Astrocyte (in vitro differentiated cells and primary cell): Measurements from ENCODE around the gene CCND2. TPM values are rescaled to one million over a fixed set of nuclear protein-coding genes. Genes with fewer than 3 reads are reported as not detected.

Source experiments
- DNase-seq: peaks from one replicate; pipeline ENCODE4 v3.0.0-alpha.2; 2010; ENCODE audit warnings: low read depth
- FAIRE-seq: peaks from 2 replicates; lab custom pipeline; 2011; peaks lifted over from hg19 to GRCh38; lab: Jason Lieb, UNC
- H2AFZ ChIP-seq: 2 replicates; pipeline ENCODE4 v1.6.0; 2012; ENCODE audit warnings: low read depth, low read length, inconsistent platforms
- H3K27ac ChIP-seq: 2 replicates; pipeline ENCODE4 v1.5.1; 2011; ENCODE audit warnings: low read depth, low read length, inconsistent platforms
- H3K27me3 ChIP-seq: 2 replicates; pipeline ENCODE4 v1.6.0; 2011; ENCODE audit warnings: low read length, inconsistent platforms; ENCODE audit not compliant: insufficient read depth
- H3K36me3 ChIP-seq: 2 replicates; pipeline ENCODE4 v1.5.1; 2011; ENCODE audit warnings: low read length, inconsistent platforms; ENCODE audit not compliant: insufficient read depth
- H3K4me1 ChIP-seq: 2 replicates; pipeline ENCODE4 v1.5.1; 2011; ENCODE audit warnings: low read length, inconsistent platforms; ENCODE audit not compliant: insufficient read depth
- H3K4me2 ChIP-seq: 2 replicates; pipeline ENCODE4 v1.6.0; 2012; ENCODE audit warnings: low read length, inconsistent platforms
- H3K4me3 ChIP-seq: 2 replicates; pipeline ENCODE4 v1.5.1; 2011; ENCODE audit warnings: low read depth, mild to moderate bottlenecking, low read length, inconsistent platforms; ENCODE audit not compliant: insufficient read depth
- H3K79me2 ChIP-seq: 2 replicates; pipeline ENCODE4 v1.6.0; 2012; ENCODE audit warnings: mild to moderate bottlenecking, low read length, inconsistent platforms; ENCODE audit not compliant: insufficient read depth
- H3K9ac ChIP-seq: 2 replicates; pipeline ENCODE4 v1.6.0; 2012; ENCODE audit warnings: mild to moderate bottlenecking, low read length, inconsistent platforms
- H3K9me3 ChIP-seq: 2 replicates; pipeline ENCODE4 v1.5.1; 2012; ENCODE audit warnings: low read depth, mild to moderate bottlenecking, low read length, inconsistent platforms; ENCODE audit not compliant: insufficient read depth
- H4K20me1 ChIP-seq: 2 replicates; pipeline ENCODE4 v1.6.0; 2012; ENCODE audit warnings: low read length, inconsistent platforms; ENCODE audit not compliant: insufficient read depth
- H3K27ac Mint-ChIP-seq: one replicate; pipeline ENCODE4 v1.8.0; 2021; ENCODE audit warnings: mild to moderate bottlenecking, mixed read lengths; ENCODE audit not compliant: unreplicated experiment
- H3K27me3 Mint-ChIP-seq: one replicate; pipeline ENCODE4 v1.8.0; 2021; ENCODE audit warnings: low read depth, mixed read lengths; ENCODE audit not compliant: unreplicated experiment
- H3K36me3 Mint-ChIP-seq: one replicate; pipeline ENCODE4 v1.8.0; 2021; ENCODE audit warnings: low read depth, mixed read lengths; ENCODE audit not compliant: unreplicated experiment
- H3K4me1 Mint-ChIP-seq: one replicate; pipeline ENCODE4 v1.8.0; 2021; ENCODE audit warnings: low read depth, mixed read lengths; ENCODE audit not compliant: unreplicated experiment
- H3K4me3 Mint-ChIP-seq: one replicate; pipeline ENCODE4 v1.8.0; 2021; ENCODE audit warnings: mild to moderate bottlenecking, moderate library complexity, mixed read lengths; ENCODE audit not compliant: unreplicated experiment
- H3K9me3 Mint-ChIP-seq: one replicate; pipeline ENCODE4 v1.8.0; 2021; ENCODE audit warnings: mild to moderate bottlenecking, mixed read lengths; ENCODE audit not compliant: unreplicated experiment
- EZH2 ChIP-seq: IDR thresholded peaks from 2 replicates; pipeline ENCODE4 v1.6.1; 2012; ENCODE audit warnings: mild to moderate bottlenecking, low read length, inconsistent platforms; ENCODE audit not compliant: insufficient read depth
- total RNA-seq: library from RNA; stranded (reverse); gene quantifications from 2 replicates; pipeline ENCODE4 v1.2.1, GENCODE V29; 2021
- TF ChIP-seq, protein P1 (sequence below): IDR thresholded peaks from 2 replicates; pipeline ENCODE4 v1.5.1; 2011; ENCODE audit warnings: low read depth, mild to moderate bottlenecking, inconsistent platforms, low read length, moderate library complexity; ENCODE audit not compliant: insufficient read depth

Gene CCND2
- total RNA-seq, 1 donor from 2014 or later, result 726 TPM

DNA sequence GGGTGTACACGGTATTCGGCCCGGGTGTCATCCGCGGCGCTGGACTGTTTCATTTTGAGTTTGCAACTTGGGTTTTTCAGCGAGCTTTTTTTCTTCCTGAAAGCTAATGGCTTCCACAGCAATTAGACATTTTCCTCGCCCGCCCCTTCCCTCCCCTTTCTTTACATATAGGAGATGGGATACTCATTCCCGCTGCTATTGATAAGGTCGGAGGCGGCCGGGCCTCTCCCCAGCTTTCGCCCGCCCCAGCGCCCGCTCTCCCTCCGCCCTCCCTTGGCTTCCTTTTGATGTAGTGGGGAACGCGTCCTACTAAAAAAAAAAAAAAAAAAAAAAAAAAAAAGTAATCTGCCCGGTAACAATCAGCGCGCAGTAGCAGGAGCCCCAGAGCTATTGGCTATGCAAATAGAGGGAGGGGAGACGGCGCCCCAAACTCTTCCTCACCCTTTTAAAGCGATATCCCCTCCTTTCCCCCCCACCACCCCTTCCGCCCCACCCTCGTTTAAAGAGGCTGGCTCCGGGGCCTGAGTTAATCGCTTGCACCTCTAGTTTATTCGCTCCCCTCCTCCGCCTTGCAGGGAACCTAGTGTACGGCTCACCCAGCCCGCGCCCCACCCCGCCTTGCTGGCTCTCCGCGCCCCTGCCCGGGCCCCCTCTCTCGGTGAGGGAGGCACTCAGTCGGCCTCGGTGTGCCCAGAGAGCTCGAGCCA is 1.7 kb upstream of the CCND2 start:
- no peaks in the 10 kb centered on the region for H3K9me3 Mint-ChIP-seq
- H3K36me3 Mint-ChIP-seq, result peaks cover 7% of the 10 kb centered on the region
- Histone ChIP-seq H3K4me3 (peak overlapping the region; percentile 47), H3K27ac (no peak overlapping the region), H3K4me1 (peaks cover 23% of the 10 kb centered on the region), H3K27me3 (peaks cover 87% of the 10 kb centered on the region), H3K4me2 (peak overlapping the region; percentile 84), H3K36me3 (no peaks in the 10 kb centered on the region), H4K20me1 (peaks cover 8% of the 10 kb centered on the region), H2AFZ (peak overlapping the region; percentile 9), H3K9me3 (peaks cover 4% of the 10 kb centered on the region), H3K79me2 (no peaks in the 10 kb centered on the region), H3K9ac (peak overlapping the region; percentile 52)
- no peaks in the 10 kb centered on the region for H3K27me3 Mint-ChIP-seq
- peak overlapping the region; percentile 97 for H3K27ac Mint-ChIP-seq
- DNase-seq (peak; percentile 39), FAIRE-seq (no peak)
- H3K4me3 Mint-ChIP-seq, result peak overlapping the region; percentile 86
- peaks cover 15% of the 10 kb centered on the region for H3K4me1 Mint-ChIP-seq
- no peak for TF ChIP-seq EZH2
- TF ChIP-seq, protein P1, sequence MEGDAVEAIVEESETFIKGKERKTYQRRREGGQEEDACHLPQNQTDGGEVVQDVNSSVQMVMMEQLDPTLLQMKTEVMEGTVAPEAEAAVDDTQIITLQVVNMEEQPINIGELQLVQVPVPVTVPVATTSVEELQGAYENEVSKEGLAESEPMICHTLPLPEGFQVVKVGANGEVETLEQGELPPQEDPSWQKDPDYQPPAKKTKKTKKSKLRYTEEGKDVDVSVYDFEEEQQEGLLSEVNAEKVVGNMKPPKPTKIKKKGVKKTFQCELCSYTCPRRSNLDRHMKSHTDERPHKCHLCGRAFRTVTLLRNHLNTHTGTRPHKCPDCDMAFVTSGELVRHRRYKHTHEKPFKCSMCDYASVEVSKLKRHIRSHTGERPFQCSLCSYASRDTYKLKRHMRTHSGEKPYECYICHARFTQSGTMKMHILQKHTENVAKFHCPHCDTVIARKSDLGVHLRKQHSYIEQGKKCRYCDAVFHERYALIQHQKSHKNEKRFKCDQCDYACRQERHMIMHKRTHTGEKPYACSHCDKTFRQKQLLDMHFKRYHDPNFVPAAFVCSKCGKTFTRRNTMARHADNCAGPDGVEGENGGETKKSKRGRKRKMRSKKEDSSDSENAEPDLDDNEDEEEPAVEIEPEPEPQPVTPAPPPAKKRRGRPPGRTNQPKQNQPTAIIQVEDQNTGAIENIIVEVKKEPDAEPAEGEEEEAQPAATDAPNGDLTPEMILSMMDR, result no peak

DNA sequence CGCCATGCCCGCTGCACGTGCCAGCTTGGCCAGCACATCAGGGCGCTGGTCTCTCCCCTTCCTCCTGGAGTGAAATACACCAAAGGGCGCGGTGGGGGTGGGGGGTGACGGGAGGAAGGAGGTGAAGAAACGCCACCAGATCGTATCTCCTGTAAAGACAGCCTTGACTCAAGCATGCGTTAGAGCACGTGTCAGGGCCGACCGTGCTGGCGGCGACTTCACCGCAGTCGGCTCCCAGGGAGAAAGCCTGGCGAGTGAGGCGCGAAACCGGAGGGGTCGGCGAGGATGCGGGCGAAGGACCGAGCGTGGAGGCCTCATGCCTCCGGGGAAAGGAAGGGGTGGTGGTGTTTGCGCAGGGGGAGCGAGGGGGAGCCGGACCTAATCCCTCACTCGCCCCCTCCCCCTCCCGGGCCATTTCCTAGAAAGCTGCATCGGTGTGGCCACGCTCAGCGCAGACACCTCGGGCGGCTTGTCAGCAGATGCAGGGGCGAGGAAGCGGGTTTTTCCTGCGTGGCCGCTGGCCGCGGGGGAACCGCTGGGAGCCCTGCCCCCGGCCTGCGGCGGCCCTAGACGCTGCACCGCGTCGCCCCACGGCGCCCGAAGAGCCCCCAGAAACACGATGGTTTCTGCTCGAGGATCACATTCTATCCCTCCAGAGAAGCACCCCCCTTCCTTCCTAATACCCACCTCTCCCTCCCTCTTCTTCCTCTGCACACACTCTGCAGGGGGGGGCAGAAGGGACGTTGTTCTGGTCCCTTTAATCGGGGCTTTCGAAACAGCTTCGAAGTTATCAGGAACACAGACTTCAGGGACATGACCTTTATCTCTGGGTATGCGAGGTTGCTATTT is 914 bp upstream of the CCND2 start:
- H3K9ac ChIP-seq, result no peak overlapping the region
- no peak for FAIRE-seq

More for the DNA sequence above, 914 bp upstream of the CCND2 start:
- H3K36me3 ChIP-seq, result no peaks in the 10 kb centered on the region
- H3K27me3 ChIP-seq, result peaks cover 89% of the 10 kb centered on the region
- DNase-seq, result no peak
- Mint-ChIP-seq H3K4me3 (peak overlapping the region; percentile 98), H3K4me1 (peaks cover 21% of the 10 kb centered on the region), H3K36me3 (peaks cover 12% of the 10 kb centered on the region), H3K27ac (peak overlapping the region; percentile 87), H3K9me3 (no peaks in the 10 kb centered on the region), H3K27me3 (no peaks in the 10 kb centered on the region)
- TF ChIP-seq EZH2, result peak; percentile 93
- TF ChIP-seq, protein P1, result no peak
- no peaks in the 10 kb centered on the region for H3K79me2 ChIP-seq
- H3K27ac ChIP-seq, result no peak overlapping the region
- H3K4me2 ChIP-seq, result peak overlapping the region; percentile 84
- peaks cover 23% of the 10 kb centered on the region for H3K4me1 ChIP-seq
- peak overlapping the region; percentile 28 for H3K4me3 ChIP-seq
- H3K9me3 ChIP-seq, result peaks cover 4% of the 10 kb centered on the region
- peaks cover 13% of the 10 kb centered on the region for H4K20me1 ChIP-seq
- H2AFZ ChIP-seq, result peak overlapping the region; percentile 9
